Keratinocyte (primary cell): ENCODE data around the gene NUDT9. TPM values are rescaled to one million over a fixed set of nuclear protein-coding genes. Genes with fewer than 3 reads are reported as not detected.

ENCODE experiments used
- DNase-seq: peaks from one replicate; pipeline ENCODE4 v3.0.0-alpha.2; 2011; ENCODE audit warnings: low read depth, missing footprints, low spot score
- FAIRE-seq: peaks from 2 replicates; lab custom pipeline; 2011; peaks lifted over from hg19 to GRCh38; lab: Jason Lieb, UNC
- H2AFZ ChIP-seq: 2 replicates; pipeline ENCODE4 v1.6.0; 2012; ENCODE audit warnings: low read length, control low read depth, inconsistent platforms; ENCODE audit not compliant: control insufficient read depth
- H3K27ac ChIP-seq: 2 replicates; pipeline ENCODE4 v1.5.1; 2011; ENCODE audit warnings: low read length; ENCODE audit not compliant: control insufficient read depth, insufficient read depth
- H3K27me3 ChIP-seq: 3 replicates; pipeline ENCODE4 v1.6.0; 2011; ENCODE audit warnings: low read length; ENCODE audit not compliant: control insufficient read depth, insufficient read depth; ENCODE audit errors: extremely low read depth
- H3K36me3 ChIP-seq, 2 experiments: 2 replicates in 1 of 2; 3 replicates in 1 of 2; pipeline ENCODE4 v1.5.1; 2011; ENCODE audit warnings: low read length in 2 of 2, mild to moderate bottlenecking in 1 of 2; ENCODE audit not compliant: control insufficient read depth in 2 of 2, insufficient read depth in 2 of 2; ENCODE audit errors: extremely low read depth in 1 of 2
- H3K4me1 ChIP-seq: 3 replicates; pipeline ENCODE4 v1.5.1; 2011; ENCODE audit warnings: low read length; ENCODE audit not compliant: control insufficient read depth, insufficient read depth; ENCODE audit errors: extremely low read depth
- H3K4me2 ChIP-seq: 3 replicates; pipeline ENCODE4 v1.6.0; 2011; ENCODE audit warnings: low read depth, low read length; ENCODE audit not compliant: control insufficient read depth, insufficient read depth; ENCODE audit errors: extremely low read depth
- H3K4me3 ChIP-seq, 3 experiments: fragments of 200-600 bp in 1 of 3; sonication (generic) in 1 of 3; 2 replicates in 2 of 3; 3 replicates in 1 of 3; pipeline ENCODE4 v1.5.1; 2011 to 2016; ENCODE audit warnings: low read length in 3 of 3, mild to moderate bottlenecking in 3 of 3, control low read depth in 2 of 3, inconsistent platforms in 1 of 3, low read depth in 1 of 3, mixed read lengths in 1 of 3, mixed run types in 1 of 3, moderate library complexity in 1 of 3; ENCODE audit not compliant: control insufficient read depth in 2 of 3, insufficient read depth in 2 of 3; ENCODE audit errors: extremely low read depth in 1 of 3
- H3K79me2 ChIP-seq: 2 replicates; pipeline ENCODE4 v1.6.0; 2012; ENCODE audit warnings: low read length; ENCODE audit not compliant: control insufficient read depth, insufficient read depth
- H3K9ac ChIP-seq: 3 replicates; pipeline ENCODE4 v1.6.0; 2011; ENCODE audit warnings: low read length; ENCODE audit not compliant: control insufficient read depth, insufficient read depth; ENCODE audit errors: extremely low read depth
- H3K9me1 ChIP-seq: 3 replicates; pipeline ENCODE4 v1.6.0; 2011; ENCODE audit warnings: low read length; ENCODE audit not compliant: control insufficient read depth, insufficient read depth; ENCODE audit errors: extremely low read depth
- H3K9me3 ChIP-seq: 2 replicates; pipeline ENCODE4 v1.5.1; 2012; ENCODE audit warnings: low read depth, low read length; ENCODE audit not compliant: control insufficient read depth
- H4K20me1 ChIP-seq: 3 replicates; pipeline ENCODE4 v1.6.0; 2011; ENCODE audit warnings: low read length; ENCODE audit not compliant: control insufficient read depth, insufficient read depth; ENCODE audit errors: extremely low read depth
- CTCF ChIP-seq, 3 experiments: IDR thresholded peaks in 1 of 3; conservative IDR thresholded peaks in 1 of 3; optimal IDR thresholded peaks in 1 of 3; 2 replicates in 2 of 3; 3 replicates in 1 of 3; pipeline versions ENCODE3 to v1.5.1; 2011; ENCODE audit warnings: low read length in 3 of 3, mild to moderate bottlenecking in 3 of 3, moderate library complexity in 2 of 3, control low read depth in 1 of 3, inconsistent platforms in 1 of 3; ENCODE audit not compliant: insufficient read depth in 2 of 3; ENCODE audit errors: extremely low read depth in 1 of 3
- EZH2 ChIP-seq: IDR thresholded peaks from one replicate; pipeline ENCODE4 v1.6.1; 2012; ENCODE audit warnings: inconsistent platforms, mild to moderate bottlenecking, low read length, moderate library complexity
- dilution Hi-C: fragments of 300-500 bp; cut with MboI; formaldehyde crosslinking; loops from one replicate; pipeline ENCODE4 v1.7.0; 2020; ENCODE audit warnings: low sequenced_read_pairs; ENCODE audit not compliant: extremely low pct_ligation_motif_present
- polyA plus RNA-seq, 5 experiments: library from polyadenylated mRNA; depleted of rRNA in 3 of 5; stranded (reverse) in 3 of 5; stranded (forward) in 1 of 5; unstranded in 1 of 5; fragments of >200 nt; gene quantifications; 1 replicate in 1 of 5; 2 replicates in 3 of 5; 3 replicates in 1 of 5; pipeline versions ENCODE4 v1.2.1 to v1.2.3, GENCODE V29; 2011 to 2012; ENCODE audit warnings: missing spikeins in 2 of 5, low read depth in 1 of 5, low replicate concordance in 1 of 5

NUDT9 gene
- polyA plus RNA-seq, 1 donor (not counting 4 experiments of a cell fraction or from before 2014, with no cell fraction given), result 28.5 TPM

DNA sequence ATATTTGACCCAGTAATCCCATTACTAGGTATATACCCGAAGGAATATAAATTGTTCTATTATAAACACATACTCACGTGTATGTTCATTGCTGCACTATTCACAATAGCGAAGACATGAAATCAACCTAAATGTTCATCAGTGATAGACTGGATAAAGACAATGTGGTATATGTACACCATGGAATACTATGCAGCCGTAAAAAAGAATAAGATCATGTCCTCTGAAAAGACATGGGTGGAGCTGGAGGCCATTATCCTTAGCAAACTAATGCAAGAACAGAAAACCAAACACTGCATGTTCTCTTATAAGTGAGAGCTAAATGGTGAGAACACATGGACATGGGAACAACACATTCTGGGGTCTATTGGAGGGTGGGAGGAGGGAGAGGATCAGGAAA, 36.5 kb downstream of the NUDT9 start:
- Histone ChIP-seq H3K9ac (no peak overlapping the region), H4K20me1 (no peaks in the 10 kb centered on the region), H3K9me3 (no peaks in the 10 kb centered on the region), H3K79me2 (no peaks in the 10 kb centered on the region), H2AFZ (no peak overlapping the region), H3K27me3 (no peaks in the 10 kb centered on the region), H3K9me1 (no peaks in the 10 kb centered on the region), H3K36me3 (peaks cover 0 to 2% of the 10 kb centered on the region in 2 experiments), H3K4me3 (no peak overlapping the region), H3K4me1 (no peaks in the 10 kb centered on the region), H3K27ac (no peak overlapping the region), H3K4me2 (no peak overlapping the region)
- TF ChIP-seq EZH2 (no peak), CTCF (optimal IDR thresholded peaks at IDR 0.05 in 1 of 3, IDR thresholded peaks at IDR 0.05 in 1 of 3, conservative IDR thresholded peaks at IDR 0.05 in 1 of 3; ENCODE audit: extremely low read depth in 1 of 3, insufficient read depth in 2 of 3, low read length in 3 of 3) (no peak)
- no peak for FAIRE-seq
- DNase-seq, result no peak
- dilution Hi-C loops, result no loop called here

DNA sequence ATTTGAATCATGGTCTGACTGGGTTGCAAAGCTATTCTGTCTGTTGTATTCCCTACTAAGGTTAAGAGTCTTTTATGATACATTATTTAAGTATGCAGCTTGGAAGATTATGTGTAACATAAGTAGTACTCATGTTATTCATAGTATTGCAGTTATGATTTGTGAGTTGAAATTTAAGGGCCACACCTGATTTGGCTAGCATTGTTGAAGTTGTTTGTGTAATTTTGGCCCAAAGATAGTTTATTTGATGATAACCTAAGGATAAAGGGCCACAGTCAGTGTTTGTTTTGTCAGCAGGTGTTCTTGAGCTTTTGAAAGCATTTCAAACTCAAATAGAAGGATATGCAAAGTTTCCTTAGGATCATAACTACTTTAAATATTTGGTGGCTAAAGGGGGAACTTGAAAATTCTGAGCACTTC, 38.9 kb downstream of the NUDT9 start:
- no peak overlapping the region for H2AFZ ChIP-seq
- H3K9ac ChIP-seq, result no peak overlapping the region
- H3K9me1 ChIP-seq, result no peaks in the 10 kb centered on the region
- no peak overlapping the region for H3K4me3 ChIP-seq
- FAIRE-seq (no peak), DNase-seq (no peak)
- TF ChIP-seq EZH2, result no peak
- TF ChIP-seq CTCF (optimal IDR thresholded peaks at IDR 0.05 in 1 of 3, IDR thresholded peaks at IDR 0.05 in 1 of 3, conservative IDR thresholded peaks at IDR 0.05 in 1 of 3; ENCODE audit: extremely low read depth in 1 of 3, insufficient read depth in 2 of 3, low read length in 3 of 3), result no peak
- dilution Hi-C loops, result no loop called here
- no peaks in the 10 kb centered on the region for H3K9me3 ChIP-seq
- no peaks in the 10 kb centered on the region for H3K79me2 ChIP-seq
- no peaks in the 10 kb centered on the region for H3K4me1 ChIP-seq
- no peak overlapping the region for H3K4me2 ChIP-seq
- no peaks in the 10 kb centered on the region for H3K27me3 ChIP-seq
- H4K20me1 ChIP-seq, result no peaks in the 10 kb centered on the region
- H3K36me3 ChIP-seq, result peaks cover 0 to 2% of the 10 kb centered on the region in 2 experiments
- H3K27ac ChIP-seq, result no peak overlapping the region
